M059J (cell line): ENCODE results near the gene CAPN15. TPM values are rescaled to one million over a fixed set of nuclear protein-coding genes. Genes with fewer than 3 reads are reported as not detected.
"Not testable (repeated sequence)": the region's sequence is repeated elsewhere in the genome, so short reads cannot be mapped to it uniquely, and the experiment has no call there.

Experiments used
- DNase-seq: peaks from one replicate; pipeline ENCODE4 v3.0.0-alpha.2; 2012; ENCODE audit warnings: low read depth
- total RNA-seq: library from RNA; depleted of rRNA; stranded (reverse); fragments of >200 nt; shearing (Covaris generic); gene quantifications from 2 replicates; pipeline ENCODE4 v1.2.3, GENCODE V29; 2014; rRNA removed

Gene CAPN15
- total RNA-seq, result 23.2 and 36.7 TPM in 2 replicates

DNA sequence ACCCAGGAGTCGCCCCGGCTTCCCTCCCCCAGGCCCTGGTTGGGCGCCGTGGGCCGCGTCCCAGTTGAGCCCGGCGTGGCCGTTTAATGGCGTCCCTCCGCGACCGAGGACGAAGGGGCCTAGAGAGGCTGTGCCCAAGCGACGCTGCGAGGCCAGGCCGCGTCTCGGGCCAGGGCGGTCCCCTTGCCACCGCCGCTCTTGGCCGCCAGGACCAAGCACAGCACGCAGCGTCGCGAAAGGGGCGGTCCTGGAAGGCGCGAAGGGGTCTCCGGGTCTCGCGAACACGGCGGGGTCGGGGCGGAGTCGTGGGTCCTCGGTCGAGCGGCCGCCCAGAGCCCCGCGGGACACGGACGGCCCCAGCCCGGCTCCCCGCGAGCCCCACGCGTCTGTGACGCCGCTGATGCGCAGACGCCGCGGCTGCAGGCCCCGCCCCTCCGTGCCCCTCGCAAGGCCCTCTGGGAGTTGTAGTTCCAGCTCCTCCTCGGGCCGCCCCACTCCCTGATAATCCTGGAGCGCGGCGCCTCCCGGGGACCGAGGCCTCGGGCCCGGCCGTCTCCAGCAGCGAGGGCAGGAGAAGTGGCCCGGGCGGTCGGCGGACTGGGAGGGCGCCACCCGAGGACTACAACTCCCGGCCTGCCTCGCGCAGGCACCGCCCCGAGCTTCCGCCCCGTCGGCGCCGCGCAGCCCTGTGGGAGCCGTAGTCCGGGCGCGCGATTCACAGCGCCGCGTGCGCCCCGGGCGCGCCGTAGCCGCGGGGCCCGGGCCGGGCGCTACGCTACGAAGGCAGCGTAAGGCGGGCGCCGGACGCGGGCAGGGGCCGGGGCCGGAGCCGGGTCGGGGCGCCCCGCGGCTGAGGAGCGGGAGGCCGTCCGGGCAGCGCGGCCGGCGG is at the start of gene CAPN15:
Gene CAPN15, plus strand, starts transcription at position 698 of the 889 bp plus-strand sequence. CDS start 19,127 bp downstream, outside the sequence.
- peak; percentile 81 for DNase-seq

GRCh38 chr16:478287-478686 is 49.2 kb upstream of the CAPN15 start:
- not testable (repeated sequence) for DNase-seq

DNA sequence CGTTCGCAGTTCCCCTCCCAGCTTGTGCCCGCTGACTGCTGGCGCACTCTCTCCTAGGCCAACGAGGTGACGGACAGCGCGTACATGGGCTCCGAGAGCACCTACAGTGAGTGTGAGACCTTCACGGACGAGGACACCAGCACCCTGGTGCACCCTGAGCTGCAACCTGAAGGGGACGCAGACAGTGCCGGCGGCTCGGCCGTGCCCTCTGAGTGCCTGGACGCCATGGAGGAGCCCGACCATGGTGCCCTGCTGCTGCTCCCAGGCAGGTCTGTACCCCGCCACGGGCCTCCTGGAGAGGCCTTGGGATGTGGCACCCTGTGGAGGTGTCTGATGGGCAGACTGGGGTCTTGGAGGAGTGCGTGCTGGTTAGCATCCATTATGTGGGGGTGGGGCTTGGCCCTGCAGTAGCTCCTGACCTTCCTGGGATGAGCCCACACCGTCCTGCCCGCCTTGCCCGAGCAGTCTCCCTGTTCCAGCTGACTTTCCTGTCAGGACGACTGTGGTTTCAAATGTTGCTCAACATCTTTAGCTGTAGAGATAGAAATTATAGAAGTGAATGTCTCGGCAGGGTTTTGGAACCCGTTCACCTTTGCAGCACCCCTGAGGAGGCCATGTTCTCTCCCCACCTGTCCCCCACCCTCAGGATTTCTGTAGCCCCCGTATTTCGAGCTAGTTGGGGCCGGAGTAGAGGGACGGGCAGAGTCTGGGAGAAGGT is 44.9 kb upstream of the CAPN15 start:
- no peak for DNase-seq

- DNase-seq, result no peak
These were observed 44.0 kb upstream of the CAPN15 start for GRCh38 chr16:483341-484075.

DNA sequence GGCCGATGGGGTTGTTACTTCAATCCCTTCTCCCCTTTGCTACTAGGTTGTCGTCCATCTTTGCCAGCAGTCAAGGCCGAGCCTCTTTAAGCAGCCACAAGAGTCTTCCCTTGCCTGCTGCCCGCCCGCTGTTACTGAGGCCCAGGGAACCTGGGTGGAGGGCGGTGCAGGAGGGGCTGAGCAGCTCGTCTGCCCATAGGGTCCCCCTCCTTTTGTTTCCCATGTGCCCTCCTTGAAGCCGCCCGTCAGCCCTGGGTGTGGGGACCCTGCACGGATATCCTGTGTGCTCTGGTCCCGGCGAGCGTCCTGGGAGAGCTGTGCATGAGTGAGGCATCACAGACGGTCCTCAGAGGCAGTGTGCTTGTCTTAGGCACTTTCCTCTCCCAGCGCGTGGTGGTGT is 37.9 kb upstream of the CAPN15 start:
- DNase-seq, result no peak

- DNase-seq, result no peak
These were observed 36.7 kb upstream of the CAPN15 start for GRCh38 chr16:490768-491167.

- DNase-seq, result no peak
These were observed 36.1 kb upstream of the CAPN15 start for GRCh38 chr16:491220-491919.

- no peak for DNase-seq
These were observed 35.2 kb upstream of the CAPN15 start for GRCh38 chr16:492211-492875.

DNA sequence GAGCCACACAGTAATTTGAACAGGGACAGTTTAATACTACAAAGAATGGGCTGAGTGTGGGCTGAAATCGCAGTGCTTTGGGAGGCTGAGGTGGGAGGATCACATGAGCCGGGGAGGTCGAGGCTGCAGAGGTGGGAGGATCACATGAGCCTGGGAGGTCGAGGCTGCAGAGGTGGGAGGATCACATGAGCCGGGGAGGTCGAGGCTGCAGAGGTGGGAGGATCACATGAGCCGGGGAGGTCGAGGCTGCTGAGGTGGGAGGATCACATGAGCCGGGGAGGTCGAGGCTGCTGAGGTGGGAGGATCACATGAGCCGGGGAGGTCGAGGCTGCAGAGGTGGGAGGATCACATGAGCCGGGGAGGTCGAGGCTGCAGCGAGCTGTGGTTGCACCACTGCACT is 32.8 kb upstream of the CAPN15 start:
- not testable (repeated sequence) for DNase-seq

GRCh38 chr16:495127-495748 is 32.3 kb upstream of the CAPN15 start:
- DNase-seq, result peak; percentile 48

DNA sequence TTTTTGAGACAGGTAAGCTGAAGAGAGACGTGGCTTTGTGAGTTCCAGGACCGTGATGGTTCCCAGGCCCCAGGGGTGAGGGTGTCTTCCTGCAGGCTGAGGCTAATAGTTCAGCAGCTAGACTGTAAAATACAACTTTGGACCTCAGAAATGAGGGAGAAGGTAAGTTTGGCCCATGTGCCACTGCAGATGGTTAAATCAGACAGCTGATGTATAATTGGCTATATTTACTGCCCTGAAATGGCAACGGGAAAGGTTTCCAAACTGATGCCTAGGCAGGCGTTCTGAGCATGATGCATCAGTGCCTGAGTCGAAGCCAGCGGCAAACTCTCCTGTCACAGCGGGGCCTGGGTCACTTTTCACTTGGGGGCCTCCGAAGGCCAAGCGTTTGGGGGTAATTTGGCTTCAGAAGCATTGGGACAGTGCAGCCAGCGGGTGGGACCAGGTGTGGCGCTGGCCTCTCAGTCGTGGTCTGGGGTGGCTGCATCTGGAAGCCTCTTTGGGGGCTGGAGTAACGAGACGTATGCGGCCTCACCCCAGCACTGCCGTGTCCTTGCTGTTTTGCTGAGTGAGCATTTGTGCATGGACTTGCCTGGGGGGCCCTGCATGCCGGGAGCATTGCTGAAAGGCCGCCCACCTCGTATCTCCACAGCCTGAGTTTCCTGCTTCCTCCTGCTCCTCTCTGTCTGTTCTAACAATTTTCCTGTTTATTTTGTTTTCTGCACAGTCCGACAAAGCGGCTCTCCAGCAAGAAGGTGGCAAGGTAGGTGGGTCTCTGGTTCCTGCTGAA is 31.2 kb upstream of the CAPN15 start:
- no peak for DNase-seq

- DNase-seq, result no peak
These were observed 30.3 kb upstream of the CAPN15 start for GRCh38 chr16:497258-497657.

- DNase-seq, result no peak
These were observed 27.6 kb upstream of the CAPN15 start for GRCh38 chr16:499924-500323.

DNA sequence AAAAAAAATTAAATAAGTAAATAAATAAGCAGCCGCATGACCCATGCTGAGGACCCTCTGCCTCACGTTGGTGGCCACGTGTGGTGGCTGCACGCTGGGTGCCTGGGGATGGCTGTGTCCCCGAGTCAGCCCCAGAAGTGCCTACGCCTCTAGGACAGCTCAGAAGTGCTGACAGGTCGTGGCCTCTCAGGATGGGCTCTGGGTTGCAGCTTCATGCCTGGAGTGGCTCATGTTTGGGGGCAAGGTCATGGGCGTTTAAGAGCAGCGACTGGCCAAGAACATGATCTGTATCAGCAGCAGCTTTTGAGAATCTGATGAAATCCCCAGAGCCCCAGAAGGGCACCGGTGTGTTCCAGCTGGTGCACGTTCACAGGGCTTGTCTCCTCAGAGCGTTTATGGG is 26.8 kb upstream of the CAPN15 start:
- no peak for DNase-seq

GRCh38 chr16:502179-502943 is 25.2 kb upstream of the CAPN15 start:
- no peak for DNase-seq

DNA sequence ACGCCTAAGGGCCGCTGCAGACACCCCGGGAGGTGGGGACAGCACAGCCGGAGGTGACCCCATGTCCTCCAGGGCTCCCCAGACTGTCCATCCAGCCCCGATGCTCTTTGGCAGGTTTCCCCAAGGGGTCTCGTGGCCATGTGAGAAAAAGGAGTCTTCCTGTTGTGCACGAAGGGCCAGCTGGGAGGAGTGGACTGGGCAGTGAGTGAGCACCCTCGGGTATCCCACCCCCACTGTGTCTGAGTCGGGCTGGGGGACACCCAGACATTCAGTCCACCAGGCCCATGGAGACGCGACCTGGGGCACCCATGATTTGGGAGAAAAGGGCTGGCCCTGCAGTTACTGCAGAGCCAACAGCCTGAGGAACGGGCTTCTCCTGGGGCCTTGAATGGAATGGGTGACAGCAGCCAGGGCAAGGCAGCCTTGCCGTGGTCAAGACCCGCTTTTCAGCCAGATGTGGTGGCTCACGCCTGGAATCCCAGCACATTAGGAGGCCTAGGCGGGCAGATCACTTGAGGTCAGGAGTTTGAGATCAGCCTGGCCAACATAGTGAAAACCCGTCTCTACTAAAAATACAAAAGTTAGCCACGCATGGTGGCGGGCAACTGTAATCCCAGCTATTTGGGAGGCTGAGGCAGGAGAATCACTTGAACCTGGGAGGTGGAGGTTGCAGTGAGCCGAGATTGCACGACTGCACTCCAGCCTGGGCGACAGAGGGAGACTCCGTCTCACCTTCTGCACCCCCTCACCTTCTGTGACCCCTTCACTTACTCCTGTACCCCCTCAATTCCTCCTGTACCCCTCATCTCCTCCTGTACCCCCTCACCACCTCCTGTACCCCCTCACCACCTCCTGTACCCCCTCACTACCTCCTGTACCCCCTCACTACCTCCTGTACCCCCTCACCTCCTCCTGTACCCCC is 24.1 kb upstream of the CAPN15 start:
- DNase-seq, result no peak

- DNase-seq, result no peak
These were observed 21.9 kb upstream of the CAPN15 start for GRCh38 chr16:505479-506245.
